ENCODE data around the gene ZFPL1.

Gene ZFPL1

DNA sequence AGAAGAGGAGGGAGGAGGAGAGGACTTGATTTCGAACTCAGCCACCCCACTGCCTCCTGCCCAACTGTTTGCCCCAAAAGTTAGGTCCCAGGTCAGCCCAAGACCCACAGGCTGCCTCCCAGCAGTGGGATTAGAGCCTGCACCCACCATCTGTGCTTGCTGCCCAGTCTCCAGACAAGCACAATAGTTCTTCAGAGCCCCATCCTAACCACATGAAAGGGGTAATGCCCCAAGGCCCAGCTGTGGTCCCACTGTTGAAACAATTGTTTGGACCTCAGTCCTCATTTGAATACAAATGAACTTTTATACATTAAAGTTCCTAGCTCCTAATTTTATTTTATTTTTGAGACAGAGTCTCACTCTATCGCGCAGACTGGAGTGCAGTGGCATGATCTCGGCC is 6.6 kb downstream of the ZFPL1 start:
- no peak for DNase-seq (ENCODE audit: low read depth in 2 of 2)

DNA sequence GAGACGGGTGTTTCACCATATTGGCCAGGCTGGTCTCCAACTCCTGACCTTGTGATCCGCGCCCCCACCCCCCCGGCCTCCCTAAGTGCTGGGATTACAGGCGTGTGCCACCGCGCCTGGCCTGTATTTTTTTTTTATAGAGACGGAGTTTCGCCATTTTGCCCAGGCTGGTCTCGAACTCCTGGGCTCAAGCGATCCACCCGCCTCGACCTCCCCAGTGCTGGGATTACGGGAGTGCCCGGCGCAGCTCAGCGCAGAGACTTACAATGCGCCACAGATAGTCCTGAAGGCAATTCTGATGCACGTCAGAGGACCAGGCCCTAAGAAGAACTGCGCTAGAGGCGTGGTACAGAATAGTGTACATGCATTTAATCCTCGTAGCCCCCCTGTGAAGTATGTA is 11.4 kb downstream of the ZFPL1 start:
- DNase-seq (ENCODE audit: low read depth in 2 of 2) = no peak

GRCh38 chr11:65095974-65096806 is 12.2 kb downstream of the ZFPL1 start, which contains the start of gene VPS51:
VPS51 (plus strand) TSS chr11:65096214; CDS start chr11:65096251, 37 bp downstream.
- DNase-seq (ENCODE audit: low read depth in 2 of 2) = peak; percentile 71 to 75

DNA sequence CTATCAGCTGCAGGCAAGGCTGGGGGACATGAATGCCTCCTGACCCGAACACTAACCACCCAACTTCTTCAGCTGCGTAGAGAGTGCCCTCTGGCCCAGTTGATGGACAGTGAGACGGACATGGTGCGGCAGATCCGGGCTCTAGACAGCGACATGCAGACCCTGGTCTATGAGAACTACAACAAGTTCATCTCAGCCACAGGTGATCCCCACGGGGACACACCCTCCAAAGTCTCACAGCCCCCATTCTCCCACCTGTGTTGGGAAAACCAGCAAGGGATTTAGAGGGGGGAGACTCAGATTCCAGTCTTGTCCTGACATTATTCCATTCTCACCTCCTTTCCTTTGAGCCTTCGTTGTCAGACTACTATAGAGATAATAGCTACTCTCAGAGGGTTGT is 12.9 kb downstream of the ZFPL1 start:
- no peak for DNase-seq (ENCODE audit: low read depth in 2 of 2)

DNA sequence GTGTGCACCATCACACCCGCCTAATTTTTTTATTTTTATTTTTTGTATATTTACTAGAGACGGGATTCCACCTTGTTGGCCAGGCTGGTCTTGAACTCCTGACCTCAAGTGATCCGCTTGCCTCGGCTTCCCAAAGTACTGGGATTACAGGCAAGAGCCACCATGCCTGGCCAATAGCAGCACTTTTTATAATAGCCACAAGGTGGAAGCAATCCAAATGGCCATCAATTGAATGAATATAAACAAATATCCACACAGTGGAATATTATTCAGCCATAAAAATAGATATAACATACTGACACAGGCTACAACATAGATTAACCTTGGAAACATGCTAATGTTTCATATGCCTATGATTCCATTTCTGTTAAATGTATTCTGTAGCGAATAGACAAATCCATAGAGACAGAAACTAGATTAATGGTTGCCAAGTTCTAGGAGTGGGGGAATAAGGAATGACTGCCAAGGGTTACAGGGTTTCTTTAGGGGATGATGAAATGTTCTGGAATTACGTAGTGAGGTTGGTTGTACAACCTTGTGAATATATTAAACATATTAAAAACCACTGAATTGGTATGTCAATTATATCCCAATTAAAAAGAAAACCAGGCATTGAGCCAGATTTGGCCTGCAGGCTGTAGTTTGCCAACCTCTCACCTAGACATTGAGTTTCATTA is 16.8 kb downstream of the ZFPL1 start:
- DNase-seq (ENCODE audit: low read depth in 2 of 2) = no peak

DNA sequence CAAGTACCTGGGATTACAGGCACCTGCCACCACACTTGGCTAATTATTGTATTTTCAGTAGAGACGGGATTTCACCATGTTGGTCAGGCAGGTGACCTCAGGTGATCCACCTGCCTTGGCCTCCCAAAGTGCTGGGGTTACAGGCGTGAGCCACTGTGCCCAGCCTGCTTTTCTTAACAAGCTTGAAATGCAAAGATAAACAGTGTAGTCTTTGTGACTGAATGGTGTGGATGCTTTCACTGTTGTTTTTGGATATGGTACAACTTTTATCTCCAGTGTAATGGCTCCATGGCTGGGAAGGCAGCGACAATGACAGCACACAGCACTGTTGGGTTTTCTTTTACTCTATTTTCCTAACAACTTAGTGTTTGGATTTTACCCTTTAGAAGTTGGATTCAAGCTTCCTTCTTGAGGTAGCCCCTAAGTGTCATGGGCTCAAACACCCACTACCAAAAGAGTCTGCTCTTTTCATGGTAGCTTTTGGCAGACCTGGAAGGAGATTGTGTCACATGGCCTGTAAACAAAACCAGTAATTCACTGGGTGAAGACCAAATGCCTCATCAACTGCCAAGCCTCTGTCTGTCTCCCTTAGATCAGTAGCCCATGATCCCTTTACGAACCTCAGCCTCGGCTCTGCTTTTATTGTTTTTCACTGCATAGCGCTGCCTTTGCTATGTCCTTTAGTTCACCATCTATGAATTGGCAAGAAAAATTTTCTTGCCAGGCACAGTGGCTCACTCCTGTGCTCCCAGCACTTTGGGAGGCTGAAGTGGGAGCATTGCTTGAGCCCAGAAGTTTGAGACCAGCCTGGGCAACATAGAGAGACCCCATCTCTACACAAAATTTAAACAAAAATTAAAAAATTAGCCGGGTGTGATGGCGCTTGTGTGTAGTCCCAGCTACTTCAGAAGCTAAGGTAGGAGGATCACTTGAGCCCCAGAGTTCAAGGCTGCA is 18.4 kb downstream of the ZFPL1 start:
- DNase-seq (ENCODE audit: low read depth in 2 of 2) = no peak

- no peak for DNase-seq (ENCODE audit: low read depth in 2 of 2)
Measured at GRCh38 chr11:65103476-65103875, 19.5 kb downstream of the ZFPL1 start.

DNA sequence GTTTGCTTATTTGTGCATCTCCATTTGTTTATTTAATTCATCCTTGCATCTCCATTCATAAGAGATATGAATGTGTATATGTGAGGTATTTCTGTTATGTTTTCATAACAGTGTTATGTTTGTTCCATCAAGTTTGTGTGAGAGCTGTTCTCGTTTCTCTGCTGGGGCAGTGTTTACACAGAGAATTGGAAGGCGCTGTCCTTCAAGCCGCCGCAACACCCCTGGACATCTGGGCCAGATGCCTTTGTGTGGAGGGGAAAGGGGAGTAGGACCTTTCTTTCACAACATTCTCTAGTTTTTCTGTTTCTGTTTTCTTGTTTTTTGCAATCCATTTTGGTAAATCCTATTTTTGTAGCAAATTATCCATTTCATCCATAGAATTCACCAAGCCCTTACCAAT is 20.6 kb downstream of the ZFPL1 start:
- DNase-seq (ENCODE audit: low read depth in 2 of 2) = no peak

- no peak for DNase-seq (ENCODE audit: low read depth in 2 of 2)
Measured at GRCh38 chr11:65107078-65107477, 23.1 kb downstream of the ZFPL1 start.

- DNase-seq (ENCODE audit: low read depth in 2 of 2) = no peak
Measured at GRCh38 chr11:65107751-65108468, 23.9 kb downstream of the ZFPL1 start.

DNA sequence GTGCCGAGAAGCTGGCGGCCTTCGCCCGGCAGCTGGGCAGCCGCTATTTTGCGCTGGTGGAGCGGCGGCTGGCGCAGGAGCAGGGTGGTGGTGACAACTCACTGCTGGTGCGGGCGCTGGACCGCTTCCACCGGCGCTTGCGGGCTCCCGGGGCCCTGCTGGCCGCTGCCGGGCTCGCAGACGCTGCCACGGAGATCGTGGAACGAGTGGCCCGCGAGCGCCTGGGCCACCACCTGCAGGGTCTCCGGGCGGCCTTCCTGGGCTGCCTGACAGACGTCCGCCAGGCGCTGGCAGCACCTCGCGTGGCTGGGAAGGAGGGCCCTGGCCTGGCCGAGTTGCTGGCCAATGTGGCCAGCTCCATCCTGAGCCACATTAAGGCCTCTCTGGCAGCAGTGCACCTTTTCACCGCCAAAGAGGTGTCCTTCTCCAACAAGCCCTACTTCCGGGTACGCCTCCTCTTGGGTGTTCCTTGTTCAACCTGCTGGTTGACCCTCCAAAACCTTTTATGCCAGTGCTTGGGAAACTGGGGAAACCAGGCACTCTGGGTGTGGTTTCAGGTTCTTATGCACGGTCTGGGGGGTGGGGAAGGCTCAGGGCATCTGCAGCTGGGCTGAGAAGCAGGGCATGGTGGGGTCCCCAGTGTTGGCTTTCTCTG is 24.6 kb downstream of the ZFPL1 start:
- no peak for DNase-seq (ENCODE audit: low read depth in 2 of 2)

DNA sequence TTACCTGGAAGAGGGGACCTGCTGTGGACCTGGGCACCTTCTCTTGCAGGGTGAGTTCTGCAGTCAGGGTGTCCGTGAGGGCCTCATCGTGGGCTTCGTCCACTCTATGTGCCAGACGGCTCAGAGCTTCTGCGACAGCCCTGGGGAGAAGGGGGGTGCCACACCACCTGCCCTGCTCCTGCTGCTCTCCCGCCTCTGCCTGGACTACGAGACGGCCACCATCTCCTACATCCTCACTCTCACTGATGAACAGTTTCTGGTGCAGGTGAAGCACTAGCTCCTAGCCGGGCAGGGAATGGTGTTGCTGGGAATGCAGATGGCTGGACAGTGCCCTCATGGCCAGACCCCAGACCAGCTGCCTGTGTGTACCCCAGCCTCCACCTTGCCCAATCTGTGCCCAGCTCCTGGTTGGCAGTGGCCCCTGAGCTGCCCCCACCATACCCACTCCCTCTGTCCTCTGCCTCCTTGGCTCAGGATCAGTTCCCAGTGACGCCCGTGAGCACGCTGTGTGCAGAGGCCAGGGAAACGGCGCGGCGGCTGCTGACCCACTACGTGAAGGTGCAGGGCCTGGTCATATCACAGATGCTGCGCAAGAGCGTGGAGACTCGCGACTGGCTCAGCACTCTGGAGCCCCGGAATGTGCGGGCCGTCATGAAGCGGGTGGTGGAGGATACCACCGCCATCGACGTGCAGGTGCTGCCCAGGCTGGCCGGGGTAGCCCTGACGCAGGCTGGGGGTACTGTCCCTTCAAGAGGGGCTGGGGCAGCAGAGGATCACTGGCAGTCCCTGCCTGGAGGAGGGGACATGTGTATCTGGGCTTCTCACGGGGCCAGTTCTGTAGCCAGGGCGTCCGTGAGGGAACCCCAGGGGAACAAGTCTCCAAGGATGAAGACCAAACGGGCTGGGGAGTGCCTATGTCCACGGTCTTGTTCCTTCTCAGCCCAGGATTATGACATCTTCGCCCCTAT is 25.5 kb downstream of the ZFPL1 start:
- DNase-seq (ENCODE audit: low read depth in 2 of 2) = no peak

GRCh38 chr11:65110354-65110861 is 26.4 kb downstream of the ZFPL1 start:
- DNase-seq (ENCODE audit: low read depth in 2 of 2) = peak; percentile 77 to 84

DNA sequence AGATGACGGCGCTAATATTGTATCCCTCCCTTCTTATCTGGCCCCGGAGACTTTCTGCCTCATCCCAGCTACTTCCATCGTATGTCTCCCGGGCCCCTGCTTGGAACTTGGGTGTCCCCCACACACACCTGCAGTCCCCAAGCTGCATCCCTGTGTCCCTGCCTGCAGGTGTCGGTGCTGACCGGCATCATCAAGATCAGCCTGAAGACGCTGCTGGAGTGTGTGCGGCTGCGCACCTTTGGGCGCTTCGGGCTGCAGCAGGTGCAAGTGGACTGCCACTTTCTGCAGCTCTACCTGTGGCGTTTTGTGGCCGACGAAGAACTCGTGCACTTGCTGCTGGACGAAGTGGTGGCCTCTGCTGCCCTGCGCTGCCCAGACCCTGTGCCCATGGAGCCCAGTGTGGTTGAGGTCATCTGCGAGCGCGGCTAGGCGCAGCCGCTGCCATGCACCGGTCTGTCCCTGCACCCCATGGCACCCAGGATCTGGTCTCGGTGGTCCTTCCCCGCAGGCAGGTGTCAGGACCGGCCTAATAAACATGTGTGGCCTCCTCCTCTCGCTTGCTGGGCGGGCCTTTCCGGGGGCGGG is 27.2 kb downstream of the ZFPL1 start:
- no peak for DNase-seq (ENCODE audit: low read depth in 2 of 2)

DNA sequence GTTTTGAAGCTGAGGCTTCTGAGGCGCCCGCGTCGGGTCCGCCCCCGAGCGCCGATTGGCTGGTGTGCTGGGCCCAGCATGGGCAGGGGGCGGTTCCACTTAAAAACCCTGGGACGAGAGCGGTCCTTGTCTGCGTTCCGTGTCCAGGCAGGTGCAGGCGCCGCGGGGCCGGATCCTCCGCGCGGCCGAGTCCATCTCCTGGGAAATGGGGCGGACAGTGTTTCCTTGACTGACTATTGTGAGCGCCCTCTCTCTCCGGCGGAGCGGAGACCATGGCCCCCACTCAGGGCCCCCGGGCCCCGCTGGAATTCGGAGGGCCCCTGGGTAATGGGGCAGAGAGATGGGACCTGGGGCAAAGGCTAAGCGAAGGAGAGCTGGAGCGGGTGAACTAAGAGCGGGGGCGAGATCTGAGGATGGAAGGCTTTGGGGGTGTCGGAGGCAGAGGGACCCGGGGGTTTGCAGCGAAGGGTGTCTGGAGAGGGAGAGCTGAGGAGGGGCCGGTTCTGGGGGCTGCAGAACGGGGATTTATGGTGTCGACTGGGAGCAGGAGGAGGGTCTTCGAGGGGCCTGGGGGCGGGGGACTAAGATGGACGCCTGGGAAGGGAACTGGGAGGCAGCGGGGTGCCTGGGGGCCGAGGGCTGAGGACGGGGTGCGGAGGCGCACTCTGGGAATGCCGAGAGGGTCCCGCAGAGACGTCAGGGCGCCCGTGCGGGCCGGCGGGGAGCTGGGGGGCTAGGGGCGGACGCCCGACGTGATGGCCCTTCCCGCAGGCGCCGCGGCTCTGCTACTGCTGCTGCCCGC is 27.9 kb downstream of the ZFPL1 start, which contains the start of gene TM7SF2:
TM7SF2 (plus strand) TSS at position 129 of the 802 bp plus-strand sequence; CDS start at position 273, 144 bp downstream.
- peak; percentile 91 to 93 for DNase-seq (ENCODE audit: low read depth in 2 of 2)

DNA sequence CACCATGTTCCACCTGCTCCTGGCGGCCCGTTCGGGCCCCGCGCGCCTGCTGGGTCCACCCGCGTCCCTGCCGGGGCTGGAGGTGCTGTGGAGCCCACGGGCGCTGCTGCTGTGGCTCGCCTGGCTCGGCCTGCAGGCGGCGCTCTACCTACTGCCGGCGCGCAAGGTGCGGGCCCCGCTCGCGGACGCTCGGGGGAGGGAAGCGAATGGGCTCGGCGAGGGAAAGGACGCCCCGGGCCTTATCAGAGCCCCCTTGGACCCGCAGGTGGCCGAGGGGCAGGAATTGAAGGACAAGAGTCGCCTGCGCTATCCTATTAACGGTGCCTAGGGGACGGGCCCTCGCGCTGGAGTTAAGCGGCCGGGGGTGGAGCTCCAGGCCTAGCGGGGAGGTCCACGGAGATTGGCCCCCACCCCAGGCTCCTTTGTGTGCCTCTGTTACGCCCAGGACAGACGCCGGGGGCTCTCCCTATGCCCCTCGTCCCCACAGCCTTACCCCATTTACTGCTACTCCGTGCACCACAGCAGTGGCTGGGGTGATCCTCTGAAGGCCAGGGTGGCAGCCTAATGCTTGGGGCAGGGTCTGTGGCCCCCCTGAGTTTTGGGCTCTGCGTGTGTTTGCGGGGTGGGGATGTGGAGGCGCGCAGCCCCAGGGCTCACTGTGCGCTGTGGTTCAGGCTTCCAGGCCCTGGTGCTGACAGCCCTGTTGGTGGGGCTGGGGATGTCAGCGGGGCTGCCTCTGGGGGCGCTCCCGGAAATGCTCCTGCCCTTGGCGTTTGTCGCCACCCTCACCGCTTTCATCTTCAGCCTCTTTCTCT is 28.7 kb downstream of the ZFPL1 start:
- peak; percentile 53 to 54 for DNase-seq (ENCODE audit: low read depth in 2 of 2)

DNA sequence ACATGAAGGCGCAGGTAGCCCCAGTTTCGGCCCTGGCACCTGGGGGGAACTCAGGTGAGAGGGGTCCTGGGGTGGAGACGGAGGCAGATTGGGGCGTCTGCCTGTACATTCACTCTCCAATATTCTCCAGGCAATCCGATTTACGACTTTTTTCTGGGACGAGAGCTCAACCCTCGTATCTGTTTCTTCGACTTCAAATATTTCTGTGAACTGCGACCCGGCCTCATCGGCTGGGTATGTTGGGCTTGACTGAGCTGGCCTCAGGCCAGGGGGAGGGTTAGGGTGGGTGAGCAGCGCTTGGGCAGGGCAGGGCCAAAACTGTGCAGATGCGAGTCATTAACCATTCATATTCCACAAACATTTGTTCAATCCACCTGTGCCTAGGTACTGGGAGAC is 29.3 kb downstream of the ZFPL1 start:
- DNase-seq (ENCODE audit: low read depth in 2 of 2) = no peak
